Right forelimb (tissue), 1 donor: Measurements from ENCODE around the gene HEBP1.
"Not testable (repeated sequence)": the region's sequence is repeated elsewhere in the genome, so short reads cannot be mapped to it uniquely, and the experiment has no call there.

ENCODE experiments used
- DNase-seq: peaks from one replicate; pipeline ENCODE4 v3.0.0-alpha.2; 2018

HEBP1 gene, protein sequence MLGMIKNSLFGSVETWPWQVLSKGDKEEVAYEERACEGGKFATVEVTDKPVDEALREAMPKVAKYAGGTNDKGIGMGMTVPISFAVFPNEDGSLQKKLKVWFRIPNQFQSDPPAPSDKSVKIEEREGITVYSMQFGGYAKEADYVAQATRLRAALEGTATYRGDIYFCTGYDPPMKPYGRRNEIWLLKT

DNA sequence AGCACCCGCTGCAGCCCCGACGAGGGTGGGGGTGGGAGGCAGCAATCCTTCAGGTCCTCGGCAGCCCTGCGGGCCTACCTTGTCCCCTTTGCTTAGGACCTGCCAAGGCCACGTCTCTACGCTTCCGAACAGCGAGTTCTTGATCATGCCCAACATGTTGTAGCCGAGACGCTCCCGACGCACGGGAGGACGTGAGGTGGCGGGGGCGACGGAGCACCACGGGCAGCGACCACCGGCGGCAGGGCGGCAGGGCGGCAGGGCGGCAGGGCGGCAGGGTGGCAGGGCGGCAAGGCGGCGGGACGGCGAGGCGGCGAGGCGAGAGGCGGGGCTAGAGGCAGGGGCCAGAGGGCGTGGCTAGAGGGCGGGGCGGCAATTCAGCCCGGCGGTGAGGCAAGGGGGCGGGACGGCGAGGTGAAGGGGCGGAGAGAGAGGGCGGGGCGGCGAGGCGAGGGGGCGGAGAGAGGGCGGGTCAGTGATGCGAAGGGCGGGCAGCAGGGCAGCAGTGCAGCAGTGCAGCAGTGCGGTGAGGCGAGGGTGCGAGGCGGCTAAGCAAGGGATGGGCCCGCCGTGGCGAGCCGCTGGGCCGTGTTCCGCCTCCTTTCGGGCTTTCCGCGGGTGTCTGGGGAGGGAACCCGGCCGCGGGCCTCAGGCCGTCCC, at the start of gene HEBP1:
HEBP1 (minus strand) TSS at position 307 of the 657 bp plus-strand sequence; CDS start at position 156, 151 bp downstream.
- peak; percentile 99 for DNase-seq

DNA sequence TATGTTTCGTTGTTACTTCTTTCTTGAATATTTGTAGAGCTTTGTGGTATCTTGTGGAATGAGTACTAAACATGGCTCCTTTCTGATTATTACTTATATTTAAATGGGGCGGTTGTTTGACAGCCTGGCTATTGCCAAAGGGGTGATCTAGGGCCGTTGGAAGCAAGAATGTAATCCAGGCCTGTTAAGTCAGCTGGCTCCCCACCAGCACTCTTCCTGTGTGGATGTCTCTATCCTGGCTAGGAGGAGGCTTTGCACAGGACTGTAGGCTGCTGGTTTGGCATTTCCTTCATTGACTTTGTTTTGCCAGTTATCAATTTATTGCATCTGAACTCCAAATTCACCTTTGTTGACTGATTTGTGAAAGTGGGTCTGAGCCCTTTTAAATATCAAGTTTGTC, 49.8 kb upstream of the HEBP1 start:
- no peak for DNase-seq

DNA sequence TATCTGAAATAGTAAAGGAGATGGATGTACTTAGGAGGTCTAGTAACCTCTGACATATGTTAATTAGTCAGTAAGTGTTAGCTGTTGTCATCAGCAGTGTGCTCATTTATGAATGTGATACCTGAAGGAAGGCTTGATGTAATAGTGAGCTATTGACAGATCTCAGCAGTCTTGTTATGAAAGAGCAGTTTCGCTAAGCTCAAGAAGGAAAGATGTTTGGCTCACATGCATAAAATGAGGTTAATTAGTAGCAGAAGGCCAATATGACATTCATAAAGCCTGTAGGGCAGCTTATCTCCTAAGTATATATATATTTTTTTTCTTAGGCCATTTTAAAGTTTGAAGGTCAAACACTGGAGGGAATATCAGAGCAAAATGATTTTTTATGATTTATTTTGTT, 46.9 kb upstream of the HEBP1 start:
- DNase-seq = no peak

DNA sequence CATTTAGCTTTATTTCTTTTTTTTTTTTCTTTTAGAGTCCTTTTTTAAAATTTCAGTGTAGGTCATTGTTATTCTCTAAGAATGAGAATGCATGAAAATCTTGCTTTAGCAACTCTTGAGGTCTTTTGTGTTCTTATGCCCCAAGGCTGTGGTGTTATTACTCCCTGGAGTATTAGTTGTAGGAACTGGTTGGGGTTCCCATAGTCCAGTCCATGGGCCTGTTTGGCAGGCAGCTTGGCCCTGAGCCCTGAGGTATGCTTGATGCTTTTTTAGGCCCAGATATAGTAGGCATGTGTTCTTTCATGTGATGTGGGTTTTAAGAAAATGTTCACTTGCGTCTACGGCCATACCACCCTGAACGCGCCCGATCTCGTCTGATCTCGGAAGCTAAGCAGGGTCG, 45.8 kb upstream of the HEBP1 start:
- no peak for DNase-seq

DNA sequence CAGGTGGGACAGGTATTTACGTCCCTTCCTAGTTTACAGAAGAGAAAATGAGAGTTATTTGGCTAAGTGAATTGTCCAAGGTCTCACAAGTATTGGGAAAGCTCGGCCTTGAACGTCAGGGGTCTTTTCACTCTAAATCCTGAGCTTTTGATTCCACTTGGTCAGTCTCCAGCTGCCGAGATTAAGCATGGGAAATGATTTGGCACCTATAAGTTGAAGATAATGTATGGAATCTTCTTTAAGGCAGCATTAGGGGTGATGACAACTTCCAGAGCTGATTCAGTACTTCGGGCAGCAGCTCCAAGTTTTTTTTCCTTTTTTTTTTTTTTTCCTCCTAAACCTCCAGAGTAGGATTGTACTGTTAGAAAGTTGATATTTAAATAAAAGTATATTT, 44.8 kb upstream of the HEBP1 start:
- DNase-seq = no peak

DNA sequence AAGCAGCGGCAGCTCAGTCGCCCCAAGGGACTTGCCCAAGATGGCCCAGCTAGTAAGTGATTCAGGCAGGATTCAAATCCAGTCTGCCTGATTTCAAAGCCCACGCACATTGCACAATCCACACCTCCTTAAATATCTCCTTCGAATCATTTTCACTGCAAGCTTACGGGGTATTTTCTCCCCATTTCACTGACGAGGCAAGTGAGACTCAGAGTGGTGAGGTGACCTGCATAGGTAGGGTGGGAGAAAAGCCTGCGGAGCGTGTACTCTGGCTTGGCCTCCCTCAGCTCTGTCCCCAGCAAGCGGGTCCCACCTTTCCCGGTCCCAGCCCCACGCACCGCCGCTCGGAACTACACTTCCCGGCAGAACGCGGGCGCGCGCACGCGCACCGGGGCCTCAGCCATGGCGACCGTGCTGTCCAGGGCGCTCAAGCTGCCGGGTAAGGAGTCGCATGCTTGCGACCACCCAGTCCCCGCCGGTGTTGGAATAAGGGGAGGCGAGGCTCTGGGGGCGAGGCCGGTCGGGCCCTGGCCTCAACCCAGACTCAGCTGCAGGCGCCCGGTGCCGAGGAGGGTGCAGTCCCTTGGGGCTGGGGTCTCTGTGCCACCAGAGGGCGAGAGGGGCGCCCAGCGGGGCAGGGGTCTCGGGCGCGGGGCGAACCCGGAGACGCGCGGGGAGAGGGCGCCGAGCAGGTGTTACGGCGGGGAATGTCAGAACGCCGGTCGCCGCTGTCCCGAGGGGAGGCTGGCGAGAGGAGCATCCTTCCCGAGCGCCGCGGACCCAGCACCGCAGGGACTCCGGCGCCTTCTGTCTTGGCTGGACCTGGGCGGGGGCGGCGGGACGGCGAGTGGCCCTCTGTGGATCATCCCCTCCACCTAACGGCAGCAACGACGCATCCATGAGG, 44.2 kb upstream of the HEBP1 start, which contains the start of gene FAM234B:
FAM234B (plus strand) TSS at position 380 of the 904 bp plus-strand sequence; CDS start at position 403, 23 bp downstream.
- DNase-seq = peak; percentile 86

DNA sequence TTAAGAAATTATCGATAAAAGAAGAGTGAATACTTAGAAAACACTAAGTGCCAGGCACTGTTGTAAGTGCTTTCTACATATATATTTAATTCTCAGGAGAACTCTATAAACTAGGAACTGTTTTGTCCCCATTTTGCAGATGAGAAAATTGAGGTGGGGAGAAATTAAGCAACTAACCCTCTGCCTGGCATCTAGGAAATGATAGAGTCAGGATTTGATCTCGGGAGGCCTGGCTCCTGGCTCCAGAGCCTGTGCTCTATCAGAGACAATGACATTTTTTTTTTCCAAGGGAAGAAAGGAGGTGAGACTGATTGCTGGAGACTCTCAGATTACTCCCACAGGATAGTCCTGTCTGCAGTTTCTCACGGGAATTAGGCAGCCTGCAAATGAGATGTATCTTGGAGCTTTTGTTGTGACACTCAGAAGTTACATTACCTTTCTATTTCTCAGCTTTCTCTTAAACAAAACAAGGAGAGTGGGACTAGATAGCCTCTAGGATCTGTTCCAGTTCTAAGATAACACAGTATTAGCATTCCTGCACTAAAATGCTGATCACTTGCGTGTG, 42.7 kb upstream of the HEBP1 start:
- no peak for DNase-seq

DNA sequence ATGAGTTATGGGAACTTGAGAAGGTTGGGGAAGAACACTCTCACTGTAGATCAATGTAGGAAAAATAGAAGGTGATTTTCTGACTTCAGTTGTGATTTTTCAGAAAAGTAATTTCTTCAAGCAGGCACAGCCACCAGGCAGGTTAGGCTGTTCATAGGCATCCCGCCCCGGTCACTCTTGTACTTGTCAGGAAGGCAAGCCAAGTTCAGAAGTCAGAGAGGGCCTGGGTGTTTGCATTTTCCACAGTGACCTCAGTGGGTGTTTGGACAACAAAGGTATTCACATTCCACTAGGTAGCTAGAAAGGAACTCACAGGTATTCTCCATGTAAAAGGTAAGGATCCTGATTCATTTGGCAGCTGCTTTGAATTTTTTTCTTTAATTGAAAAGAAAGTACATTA, 41.2 kb upstream of the HEBP1 start:
- DNase-seq = no peak

DNA sequence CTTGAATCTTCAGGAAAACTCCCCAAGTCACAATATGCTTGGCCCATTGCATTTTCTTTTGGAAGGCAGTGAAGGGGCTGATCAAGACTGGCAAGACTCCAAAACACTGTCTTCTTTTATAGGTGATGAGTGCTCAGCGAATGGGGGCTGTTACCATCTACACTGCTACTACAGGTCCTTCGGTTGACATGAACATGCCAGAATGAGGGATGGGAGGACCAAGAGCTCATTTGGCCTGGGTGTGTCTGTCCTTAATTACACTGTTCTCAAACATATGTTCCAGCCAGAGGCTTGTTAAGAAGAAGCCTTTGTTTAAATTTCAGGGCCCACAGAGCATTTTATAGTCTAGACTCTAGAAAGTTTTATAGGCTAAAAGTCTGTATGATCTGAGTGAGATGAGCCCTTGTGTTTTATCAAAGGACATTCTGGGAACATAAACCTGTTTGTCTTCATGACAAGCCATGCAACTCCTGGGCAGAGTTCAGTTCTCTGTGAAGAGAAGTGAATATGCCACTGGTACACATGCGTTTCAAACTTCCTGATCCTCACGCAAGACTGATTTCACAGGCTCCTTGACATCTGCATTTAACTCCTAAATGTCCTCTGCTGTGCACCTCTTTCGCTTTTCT, 39.4 kb upstream of the HEBP1 start:
- DNase-seq = no peak

DNA sequence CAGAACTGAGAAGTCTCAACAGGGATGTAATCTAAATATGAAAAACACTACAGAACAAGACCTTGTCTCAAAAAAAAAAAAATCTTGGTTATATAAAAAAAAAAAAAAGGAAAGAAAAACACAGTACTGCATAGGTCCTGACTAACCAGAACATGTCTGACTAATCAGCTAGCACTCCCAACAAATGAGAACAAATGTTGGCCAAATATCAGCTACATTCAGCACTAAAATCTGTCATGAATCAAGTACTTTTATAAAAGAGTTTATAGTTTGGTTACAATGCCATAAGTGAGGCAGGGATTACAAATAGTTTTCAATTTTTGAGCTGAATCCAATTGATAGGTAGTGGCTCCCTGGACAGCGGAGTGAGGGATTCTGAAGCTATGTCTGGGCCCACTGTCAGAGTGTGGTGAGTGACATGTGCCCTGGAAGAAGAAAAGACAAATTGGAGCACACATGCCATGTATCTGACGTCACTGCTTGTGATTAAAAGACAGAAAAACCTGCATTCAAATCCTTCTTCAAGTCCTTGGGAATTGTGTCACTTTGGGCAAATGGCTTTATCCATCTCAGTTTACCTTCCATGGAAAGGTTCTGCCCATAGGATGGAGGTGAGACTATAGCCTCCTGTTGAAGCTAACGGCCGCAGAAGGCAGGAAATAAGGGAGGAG, 38.6 kb upstream of the HEBP1 start:
- DNase-seq = no peak

DNA sequence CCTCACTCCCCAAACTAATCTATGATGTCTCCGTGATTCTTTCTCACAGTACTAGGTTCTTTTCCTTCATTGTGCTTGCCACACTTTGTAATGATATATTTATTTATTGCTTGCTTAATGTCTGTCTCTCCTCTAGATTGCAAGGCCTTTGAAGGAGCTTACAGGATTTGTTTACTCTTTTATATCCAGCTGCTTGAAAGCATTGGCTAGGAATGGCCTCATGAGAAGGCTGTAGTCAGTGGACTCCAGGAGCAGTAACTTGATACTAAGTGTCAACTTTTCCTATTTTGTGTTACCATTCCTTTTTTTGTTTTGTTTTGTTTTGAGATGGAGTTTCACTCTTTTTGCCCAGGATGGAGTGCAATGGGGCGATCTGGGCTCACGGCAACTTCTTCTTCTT, 36.8 kb upstream of the HEBP1 start:
- no peak for DNase-seq

DNA sequence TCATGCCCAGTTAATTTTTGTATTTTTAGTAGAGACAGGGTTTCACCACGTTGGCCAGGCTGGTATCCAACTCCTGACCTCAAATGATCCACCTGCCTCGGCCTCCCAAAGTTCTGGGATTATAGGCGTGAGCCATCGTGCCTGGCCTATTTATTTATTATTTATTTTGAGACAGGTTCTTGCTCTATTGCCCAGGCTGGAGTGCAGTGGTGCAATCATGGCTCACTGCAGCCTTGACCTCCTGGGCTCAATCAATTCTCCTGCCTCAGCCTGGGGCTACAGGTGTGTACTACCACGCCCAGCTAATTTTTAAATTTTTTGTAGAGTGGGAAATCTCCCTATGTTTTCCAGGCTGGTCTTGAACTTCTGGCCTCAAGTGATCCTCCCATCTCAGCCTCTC, 35.3 kb upstream of the HEBP1 start:
- DNase-seq = not testable (repeated sequence)

DNA sequence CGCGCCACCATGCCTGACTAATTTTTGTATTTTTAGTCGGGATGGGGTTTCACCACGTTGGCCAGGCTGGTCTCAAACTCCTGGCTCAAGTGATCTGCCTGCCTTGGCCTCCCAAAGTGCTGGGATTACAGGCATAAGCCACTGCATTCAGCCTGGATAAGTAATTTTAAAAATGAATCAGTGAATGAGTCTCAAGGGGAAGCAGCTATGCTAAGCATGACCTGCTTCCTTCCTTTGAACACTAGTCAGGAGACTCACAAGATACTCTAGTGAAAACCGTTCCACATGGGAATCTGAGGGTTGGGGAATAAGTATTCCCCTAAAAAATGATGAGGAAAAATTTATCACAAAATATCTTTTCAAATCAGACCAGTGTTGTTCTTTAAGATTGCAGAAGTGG, 33.4 kb upstream of the HEBP1 start:
- no peak for DNase-seq

DNA sequence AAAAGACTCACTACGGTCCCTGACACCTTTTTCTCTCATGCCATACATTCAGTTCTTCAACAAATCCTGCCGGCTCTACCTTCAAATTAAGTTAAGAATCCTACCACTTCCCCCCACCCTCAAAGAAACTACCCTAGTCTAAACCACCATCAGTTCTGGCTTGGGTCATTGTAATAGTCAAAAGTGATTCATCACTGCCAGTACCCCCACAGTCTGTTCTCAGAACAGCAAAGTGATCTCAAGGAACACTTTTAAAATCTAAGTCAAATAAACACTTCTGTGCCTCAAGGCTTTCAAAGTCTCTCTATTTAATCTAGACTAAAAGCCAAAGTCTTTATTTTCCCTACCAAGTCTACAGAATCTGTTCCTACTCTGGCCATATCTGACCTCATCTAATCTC, 32.1 kb upstream of the HEBP1 start:
- DNase-seq = no peak

DNA sequence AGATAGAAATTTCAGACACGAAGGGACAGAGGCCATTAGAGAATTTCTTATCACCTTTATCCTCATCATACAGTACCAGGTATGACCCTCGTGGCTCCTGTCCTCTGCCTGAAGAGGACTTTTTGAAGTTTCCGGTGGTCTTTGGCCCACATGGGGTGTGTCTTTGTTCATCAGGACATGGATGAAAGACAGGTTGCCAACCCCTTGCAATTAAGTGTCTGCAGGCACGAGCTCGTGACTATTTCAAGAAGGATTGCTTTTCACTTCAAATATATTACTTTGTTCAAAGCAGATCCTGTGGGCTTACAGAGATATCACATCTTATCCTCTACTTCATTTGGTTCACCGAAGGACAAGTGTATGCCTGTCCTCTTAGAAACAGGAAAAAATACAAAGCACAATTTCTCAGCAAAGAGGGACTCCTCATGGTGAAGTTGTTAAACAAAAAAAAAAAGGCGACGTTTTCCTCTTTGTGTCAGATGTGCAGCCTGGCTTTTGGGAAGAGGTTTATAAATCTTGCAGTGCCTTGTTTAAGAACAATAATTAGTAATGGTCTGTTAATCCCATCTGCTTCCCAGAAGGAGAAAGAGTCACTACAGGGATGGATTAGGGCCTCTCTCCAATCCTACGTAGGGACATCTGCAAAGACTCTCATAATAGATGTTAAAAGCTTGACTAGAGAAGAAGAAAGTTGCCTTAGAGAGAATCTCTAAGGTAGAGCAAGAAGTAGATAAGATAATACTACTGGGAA, 30.7 kb upstream of the HEBP1 start:
- no peak for DNase-seq

DNA sequence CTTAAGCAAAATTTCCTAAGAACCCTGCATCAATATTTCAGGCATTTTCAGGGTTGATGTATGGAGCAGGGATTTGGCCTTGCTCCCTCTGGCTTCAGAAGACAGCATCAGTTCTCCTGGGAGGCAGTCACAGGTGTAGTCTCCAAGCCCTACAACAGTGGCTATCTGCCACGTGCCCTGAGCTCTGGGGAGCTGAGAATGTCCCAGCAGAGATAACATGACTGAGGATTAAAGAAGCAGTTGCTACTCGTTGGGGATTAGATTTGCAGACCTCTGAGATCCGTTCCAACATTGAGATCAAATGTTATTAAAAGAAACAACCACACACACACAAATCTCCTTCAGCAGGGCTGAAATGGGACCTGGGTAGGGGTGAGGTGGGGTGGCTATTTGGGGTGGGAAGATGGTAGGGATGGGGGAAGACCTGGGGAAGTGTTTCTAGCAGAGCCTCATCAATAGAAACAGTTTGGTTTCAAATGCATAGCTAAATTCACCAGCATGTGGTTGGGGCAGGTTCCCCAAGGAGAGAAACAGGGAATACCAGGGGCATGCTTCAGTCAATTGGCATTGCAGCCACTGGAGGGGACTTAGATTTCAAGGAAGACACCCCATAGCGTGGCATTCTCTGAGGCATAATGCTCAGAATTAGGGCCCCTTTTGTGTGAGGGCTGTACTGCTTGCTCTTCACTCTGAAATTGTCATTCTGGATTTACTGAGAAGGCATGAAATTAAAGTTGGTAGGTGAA, 28.9 kb upstream of the HEBP1 start:
- DNase-seq = no peak

DNA sequence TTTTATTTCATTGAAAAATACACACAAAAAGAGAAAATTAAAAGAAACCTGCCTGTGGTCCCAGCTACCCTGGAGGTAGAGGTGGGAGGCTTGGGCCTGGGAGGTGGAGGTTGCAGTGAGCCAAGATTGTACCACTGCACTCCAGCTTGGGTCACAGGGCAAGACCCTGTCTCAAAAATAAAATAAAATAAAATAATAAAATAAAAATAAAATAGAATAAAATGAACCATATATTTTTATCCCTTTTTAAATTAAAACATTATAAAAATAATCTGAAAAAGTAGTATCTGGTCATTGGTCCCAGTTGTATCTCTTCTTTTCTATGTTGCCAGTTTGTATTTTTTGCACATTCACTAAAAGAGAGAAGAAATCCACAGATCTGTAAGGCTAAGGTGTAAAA, 27.4 kb upstream of the HEBP1 start:
- no peak for DNase-seq

DNA sequence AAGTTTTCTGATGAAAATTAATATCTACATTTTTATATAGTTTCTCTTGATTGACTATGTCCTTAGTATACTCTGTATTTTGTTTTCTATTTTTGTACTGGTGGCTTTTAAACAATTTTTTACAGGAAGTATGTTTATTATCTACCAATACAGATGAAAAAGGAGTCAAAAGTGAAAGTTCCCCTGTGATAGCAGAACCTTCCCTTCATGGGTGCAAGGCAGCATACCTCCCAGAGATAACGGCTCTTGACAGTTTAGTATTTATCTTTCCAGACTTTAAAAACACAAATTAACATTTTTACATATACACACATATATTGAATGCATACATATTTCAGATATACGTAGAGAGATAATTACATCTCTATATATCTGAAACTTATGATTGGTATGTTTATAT, 27.0 kb upstream of the HEBP1 start:
- no peak for DNase-seq

DNA sequence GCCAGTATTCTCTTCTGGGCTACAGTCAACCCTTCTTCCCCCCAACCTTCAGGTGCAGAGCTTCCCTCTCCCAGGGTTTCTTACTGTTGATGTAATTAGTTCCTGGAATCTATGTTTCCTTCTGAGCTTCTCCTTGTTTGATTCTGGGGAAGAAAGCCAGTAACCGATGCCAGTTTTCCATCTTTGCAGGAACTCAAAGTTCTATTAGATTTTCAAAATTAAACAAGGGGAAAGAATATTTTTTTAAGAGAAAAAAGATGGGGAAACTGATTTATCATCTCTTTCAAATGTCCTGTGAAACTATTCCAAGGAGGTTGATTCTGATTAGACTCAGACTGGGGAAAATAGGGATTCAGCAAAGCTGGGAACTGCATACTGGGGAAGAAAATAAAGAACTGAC, 26.2 kb upstream of the HEBP1 start:
- DNase-seq = no peak

DNA sequence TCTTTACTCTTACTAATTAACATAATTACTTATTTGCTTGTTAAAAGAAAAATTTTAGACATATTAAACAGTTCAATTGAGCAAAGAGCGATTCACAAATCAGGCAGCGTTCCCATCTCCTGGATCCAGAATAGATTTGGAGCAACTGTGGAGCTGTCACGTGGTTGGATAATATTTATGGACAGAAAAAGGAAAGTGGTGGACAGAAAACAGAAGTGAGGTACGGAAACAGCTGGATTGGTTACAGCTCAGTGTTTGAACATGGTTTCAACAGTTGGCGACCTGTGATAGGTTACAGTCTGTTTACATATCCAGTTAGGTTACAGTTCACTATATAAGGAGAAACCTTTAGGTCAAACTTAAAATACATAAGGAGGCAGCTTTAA, 24.5 kb upstream of the HEBP1 start:
- DNase-seq = no peak
